ENCODE data around the gene IFNL4.

GRCh38 chr19:39277598-39277997 is 28.9 kb upstream of the IFNL4 start:
- TF ChIP-seq, protein P1, sequence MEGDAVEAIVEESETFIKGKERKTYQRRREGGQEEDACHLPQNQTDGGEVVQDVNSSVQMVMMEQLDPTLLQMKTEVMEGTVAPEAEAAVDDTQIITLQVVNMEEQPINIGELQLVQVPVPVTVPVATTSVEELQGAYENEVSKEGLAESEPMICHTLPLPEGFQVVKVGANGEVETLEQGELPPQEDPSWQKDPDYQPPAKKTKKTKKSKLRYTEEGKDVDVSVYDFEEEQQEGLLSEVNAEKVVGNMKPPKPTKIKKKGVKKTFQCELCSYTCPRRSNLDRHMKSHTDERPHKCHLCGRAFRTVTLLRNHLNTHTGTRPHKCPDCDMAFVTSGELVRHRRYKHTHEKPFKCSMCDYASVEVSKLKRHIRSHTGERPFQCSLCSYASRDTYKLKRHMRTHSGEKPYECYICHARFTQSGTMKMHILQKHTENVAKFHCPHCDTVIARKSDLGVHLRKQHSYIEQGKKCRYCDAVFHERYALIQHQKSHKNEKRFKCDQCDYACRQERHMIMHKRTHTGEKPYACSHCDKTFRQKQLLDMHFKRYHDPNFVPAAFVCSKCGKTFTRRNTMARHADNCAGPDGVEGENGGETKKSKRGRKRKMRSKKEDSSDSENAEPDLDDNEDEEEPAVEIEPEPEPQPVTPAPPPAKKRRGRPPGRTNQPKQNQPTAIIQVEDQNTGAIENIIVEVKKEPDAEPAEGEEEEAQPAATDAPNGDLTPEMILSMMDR (IDR thresholded peaks at IDR 0.05; ENCODE audit: low read depth, low read length, missing input control), result no peak
- no peak for TF ChIP-seq ATF3 (IDR thresholded peaks at IDR 0.05)
- TF ChIP-seq TAF1 (conservative IDR thresholded peaks at IDR 0.05), result no peak
- TF ChIP-seq GABPA (IDR thresholded peaks at IDR 0.05 in 1 of 2, conservative IDR thresholded peaks at IDR 0.05 in 1 of 2), result no peak
- TF ChIP-seq HNF4G (IDR thresholded peaks at IDR 0.05), result no peak
- TF ChIP-seq RAD21 (IDR thresholded peaks at IDR 0.05), result peak in 1 of 2 donors; percentile 22
- peak; percentile 37 to 67 for TF ChIP-seq RXRA (IDR thresholded peaks at IDR 0.05)
- TF ChIP-seq SP1 (IDR thresholded peaks at IDR 0.05), result peak; percentile 60
- no peak for TF ChIP-seq FOXA2 (IDR thresholded peaks at IDR 0.05)
- TF ChIP-seq EGR1 (IDR thresholded peaks at IDR 0.05; ENCODE audit: low read depth in 2 of 2), result no peak

Data from liver (tissue), 3 donors.